IMR-90 (cell line): ENCODE measurements around the gene MRPL57. TPM values are rescaled to one million over a fixed set of nuclear protein-coding genes. Genes with fewer than 3 reads are reported as not detected.

ENCODE experiments used
- ATAC-seq: fragments of 200-7000 bp; cut with Tn5 transposase; 2 replicates; pipeline ENCODE4 v1.9.1; 2020; ENCODE audit warnings: low read depth, mild to moderate bottlenecking, moderate library complexity
- BruUV-seq: library from RNA; stranded (reverse); fragments of 400-500 nt; replicated peaks from 2 replicates; lab custom pipeline; 2021; lab: Mats Ljungman, UMichigan
- CTCF ChIA-PET: fragments of 300-600 bp; formaldehyde crosslinking; extraction: SDS; loops from one replicate; lab custom pipeline; 2021; ENCODE audit warnings: antibody characterized with exemption; lab: Yijun Ruan, JAX
- POLR2A ChIA-PET: fragments of 300-600 bp; sonication (Branson Sonifier 250); formaldehyde crosslinking; loops from one replicate; lab custom pipeline; 2022; ENCODE audit warnings: antibody characterized with exemption; ENCODE audit not compliant: unreplicated experiment; lab: Charles Lee
- DNase-seq: peaks from one replicate; pipeline ENCODE4 v3.0.0; 2013
- H2AFZ ChIP-seq: replicated peaks from 2 replicates; pipeline ENCODE3; 2013; ENCODE audit warnings: low read length, mild to moderate bottlenecking; ENCODE audit not compliant: poor library complexity
- H2AK5ac ChIP-seq: 2 replicates; pipeline ENCODE4 v1.6.1; 2013; ENCODE audit warnings: low read depth, low read length, inconsistent platforms
- H2AK9ac ChIP-seq: replicated peaks from 2 replicates; pipeline ENCODE3; 2013; ENCODE audit warnings: mild to moderate bottlenecking, low read depth, low read length, moderate library complexity; ENCODE audit not compliant: poor library complexity
- H2BK120ac ChIP-seq: 2 replicates; pipeline ENCODE4 v1.6.1; 2013; ENCODE audit warnings: low read depth, low read length, inconsistent platforms
- H2BK15ac ChIP-seq: 3 replicates; pipeline ENCODE4 v1.6.1; 2013; ENCODE audit warnings: low read depth, low read length, inconsistent platforms
- H2BK20ac ChIP-seq: 2 replicates; pipeline ENCODE4 v1.6.1; 2013; ENCODE audit warnings: low read depth, mild to moderate bottlenecking, inconsistent platforms, low read length, moderate library complexity
- H2BK5ac ChIP-seq: 2 replicates; pipeline ENCODE4 v1.6.1; 2013; ENCODE audit warnings: mild to moderate bottlenecking, low read depth, low read length, inconsistent platforms; ENCODE audit not compliant: poor library complexity, severe bottlenecking
- H3K14ac ChIP-seq: replicated peaks from 2 replicates; pipeline ENCODE4 v1.6.1; 2013; ENCODE audit warnings: low read depth, low read length, inconsistent platforms
- H3K18ac ChIP-seq: 2 replicates; pipeline ENCODE4 v1.6.1; 2013; ENCODE audit warnings: low read depth, low read length, control low read depth
- H3K23ac ChIP-seq: 2 replicates; pipeline ENCODE4 v1.6.1; 2013; ENCODE audit warnings: low read depth, low read length, inconsistent platforms
- H3K27ac ChIP-seq: 2 replicates; pipeline ENCODE4 v1.5.1; 2013; ENCODE audit warnings: mild to moderate bottlenecking, control low read depth, low read length; ENCODE audit not compliant: insufficient read depth
- H3K27me3 ChIP-seq: 2 replicates; pipeline ENCODE4 v1.6.1; 2013; ENCODE audit warnings: low read length; ENCODE audit not compliant: control insufficient read depth, insufficient read depth
- H3K36me3 ChIP-seq: 2 replicates; pipeline ENCODE4 v1.6.1; 2013; ENCODE audit warnings: low read length, mixed read lengths; ENCODE audit not compliant: control insufficient read depth, insufficient read depth
- H3K4ac ChIP-seq: 2 replicates; pipeline ENCODE4 v1.6.1; 2013; ENCODE audit warnings: low read depth, low read length, inconsistent platforms
- H3K4me1 ChIP-seq: 2 replicates; pipeline ENCODE4 v1.6.1; 2013; ENCODE audit warnings: low read length, mixed read lengths; ENCODE audit not compliant: control insufficient read depth, insufficient read depth
- H3K4me2 ChIP-seq: 2 replicates; pipeline ENCODE4 v1.6.1; 2013; ENCODE audit warnings: low read depth, mild to moderate bottlenecking, control low read depth, low read length, moderate library complexity
- H3K4me3 ChIP-seq: 2 replicates; pipeline ENCODE4 v1.5.1; 2013; ENCODE audit warnings: low read depth, mild to moderate bottlenecking, control low read depth, low read length, moderate library complexity; ENCODE audit not compliant: insufficient read depth
- H3K56ac ChIP-seq: 2 replicates; pipeline ENCODE4 v1.6.1; 2013; ENCODE audit warnings: low read length, inconsistent platforms; ENCODE audit not compliant: insufficient read depth; ENCODE audit errors: extremely low read depth
- H3K79me1 ChIP-seq, 2 experiments: 2 replicates each; pipeline ENCODE4 v1.6.1; 2013; ENCODE audit warnings: low read length in 2 of 2, inconsistent platforms in 1 of 2, low read depth in 1 of 2
- H3K9ac ChIP-seq: 2 replicates; pipeline ENCODE4 v1.6.1; 2013; ENCODE audit warnings: low read depth, low read length, control low read depth
- H3K9me1 ChIP-seq: 2 replicates; pipeline ENCODE4 v1.6.1; 2013; ENCODE audit warnings: low read length, inconsistent platforms; ENCODE audit not compliant: insufficient read depth
- H3K9me3 ChIP-seq: 2 replicates; pipeline ENCODE4 v1.6.1; 2013; ENCODE audit warnings: low read length; ENCODE audit not compliant: control insufficient read depth, insufficient read depth
- H4K20me1 ChIP-seq: 2 replicates; pipeline ENCODE4 v1.6.1; 2013; ENCODE audit warnings: low read length, inconsistent platforms; ENCODE audit not compliant: insufficient read depth
- H4K5ac ChIP-seq: 2 replicates; pipeline ENCODE4 v1.6.1; 2013; ENCODE audit warnings: mild to moderate bottlenecking, low read depth, low read length, control low read depth
- H4K8ac ChIP-seq, 2 experiments: 2 replicates each; pipeline ENCODE4 v1.6.1; 2013; ENCODE audit warnings: low read depth in 2 of 2, low read length in 2 of 2, control low read depth in 1 of 2, inconsistent platforms in 1 of 2
- H4K91ac ChIP-seq: 2 replicates; pipeline ENCODE4 v1.6.1; 2013; ENCODE audit warnings: low read depth, low read length, inconsistent platforms; ENCODE audit not compliant: insufficient read depth
- CHD1 ChIP-seq: IDR thresholded peaks from 2 replicates; pipeline ENCODE4 v1.6.1; 2012; ENCODE audit warnings: low read depth, low read length, improper control_type of control experiment
- MAFK ChIP-seq: IDR thresholded peaks from 2 replicates; pipeline ENCODE4 v1.6.1; 2012; ENCODE audit warnings: low read depth, low read length, improper control_type of control experiment
- WGBS, 2 experiments: methylation state at CpG; one replicate each; pipeline versions ENCODE4 v1.1.5 to v1.1.7; 2013; ENCODE audit warnings: missing lambda C conversion rate in 2 of 2; ENCODE audit not compliant: insufficient read length in 1 of 2; ENCODE audit errors: extremely low coverage in 2 of 2; 5-methylcytosine and 5-hydroxymethylcytosine counted together
- dilution Hi-C: fragments of 300-500 bp; cut with HindIII; formaldehyde crosslinking; loops from one replicate; pipeline ENCODE4 v1.14.3; 2018; ENCODE audit warnings: low sequenced_read_pairs; ENCODE audit not compliant: unreplicated experiment
- in situ Hi-C: fragments of 300-500 bp; cut with MboI; formaldehyde crosslinking; loops from 3 replicates; pipeline ENCODE4 v1.14.3; 2019; ENCODE audit warnings: low sequenced_read_pairs, inconsistent platforms, mixed read lengths
- intact Hi-C: fragments of 100-400 bp; cut with micrococcal nuclease; formaldehyde crosslinking; loops from 2 replicates; pipeline ENCODE4 v1.10.0; 2022
- polyA plus RNA-seq, 3 experiments: library from polyadenylated mRNA; depleted of rRNA; stranded (reverse); fragments of >200 nt; gene quantifications; 2 replicates each; pipeline ENCODE4 v1.2.3, GENCODE V29; 2012; ENCODE audit warnings: low replicate concordance in 1 of 3
- total RNA-seq: library from RNA; depleted of rRNA; stranded (reverse); fragments of >200 nt; gene quantifications from 2 replicates; pipeline ENCODE4 v1.2.3, GENCODE V29; 2012

The MRPL57 gene
- total and polyA plus RNA-seq, 2 of the 4 experiments (the other 2 are of a cell fraction), result 7.0 to 8.0 TPM

- H4K20me1 ChIP-seq, result peaks cover 19% of the 10 kb centered on the region; the same call in 1 of the 2 replicates
- H2BK120ac ChIP-seq, result no peak overlapping the region
- H2AFZ ChIP-seq, result no peak overlapping the region
- H3K9ac ChIP-seq, result no peak overlapping the region
- H2BK5ac ChIP-seq, result no peak overlapping the region
- no peaks in the 10 kb centered on the region for H3K27me3 ChIP-seq
- H4K91ac ChIP-seq, result no peak overlapping the region
- CTCF ChIA-PET, result no interaction called here
- H3K9me1 ChIP-seq, result no peaks in the 10 kb centered on the region; the same call in 1 of the 2 replicates
- no peak overlapping the region for H3K56ac ChIP-seq
- peaks cover 1% of the 10 kb centered on the region; the same call in 1 of the 2 replicates for H3K4me1 ChIP-seq
- H3K14ac ChIP-seq, result no peak overlapping the region
- H3K36me3 ChIP-seq, result peaks cover 16% of the 10 kb centered on the region
- no peak overlapping the region for H3K27ac ChIP-seq
- intact Hi-C loops, result no loop called here
- in situ Hi-C loops, result no loop called here
- dilution Hi-C loops, result no loop called here
- POLR2A ChIA-PET, result no interaction called here
- no peaks in the 10 kb centered on the region for H3K9me3 ChIP-seq
- WGBS, 2 experiments, result no CpG with 5 or more reads among the region's 3 CpGs
- H3K4me2 ChIP-seq, result peak overlapping the region; percentile 19
- no peak overlapping the region for H3K4ac ChIP-seq
- H2AK5ac ChIP-seq, result no peak overlapping the region
- H4K8ac ChIP-seq, result no peak overlapping the region
- H2BK15ac ChIP-seq, result no peak overlapping the region
- H2BK20ac ChIP-seq, result no peak overlapping the region
- H3K23ac ChIP-seq, result no peak overlapping the region
- BruUV-seq, result no TSS peak
- H3K79me1 ChIP-seq, result peaks cover 18 to 39% of the 10 kb centered on the region in 2 experiments; a peak in 3 of 4 replicates
- DNase-seq, result no peak
- H4K5ac ChIP-seq, result no peak overlapping the region
- ATAC-seq, result no peak
- no peak for TF ChIP-seq CHD1
- peak; percentile 76 for TF ChIP-seq MAFK
- H2AK9ac ChIP-seq, result no peak overlapping the region
- no peak overlapping the region for H3K4me3 ChIP-seq
- H3K18ac ChIP-seq, result no peak overlapping the region
Observed at GRCh38 chr13:21142766-21143165, 33.7 kb upstream of the MRPL57 start.
